HepG2 (cell line): Measurements from ENCODE around the gene CLIP2. TPM values are rescaled to one million over a fixed set of nuclear protein-coding genes. Genes with fewer than 3 reads are reported as not detected.

Experiments
- CCDC6 ChIP-seq: sonication (generic); formaldehyde crosslinking; IDR thresholded peaks from 2 replicates; pipeline ENCODE4 v1.8.1; 2022; ENCODE audit warnings: mild to moderate bottlenecking, missing genetic modification reagents, moderate library complexity
- EED ChIP-seq: sonication (generic); formaldehyde crosslinking; IDR thresholded peaks from 2 replicates; pipeline ENCODE4 v1.5.0; 2020; ENCODE audit warnings: mild to moderate bottlenecking, missing genetic modification reagents
- HMGXB3 ChIP-seq: sonication (generic); formaldehyde crosslinking; IDR thresholded peaks from 2 replicates; pipeline ENCODE4 v1.4.0; 2020; ENCODE audit warnings: missing genetic modification reagents, borderline replicate concordance
- KDM5B ChIP-seq: sonication (generic); formaldehyde crosslinking; IDR thresholded peaks from 2 replicates; pipeline ENCODE4 v1.4.0; 2020; ENCODE audit warnings: missing genetic modification reagents, mild to moderate bottlenecking, borderline replicate concordance
- NBN ChIP-seq: fragments of 450-650 bp; conservative IDR thresholded peaks from 2 replicates; pipeline ENCODE4 v1.6.1; 2017
- NCOA2 ChIP-seq: sonication (generic); formaldehyde crosslinking; IDR thresholded peaks from 2 replicates; pipeline ENCODE4 v1.8.0; 2022; ENCODE audit warnings: inconsistent platforms
- NR2F6 ChIP-seq, 2 experiments: IDR thresholded peaks; 2 replicates each; pipeline ENCODE4 v1.6.1; 2016; ENCODE audit warnings: antibody characterized with exemption in 1 of 2, mild to moderate bottlenecking in 1 of 2
- PREB ChIP-seq: sonication (generic); formaldehyde crosslinking; IDR thresholded peaks from 2 replicates; pipeline ENCODE4 v1.4.0; 2020; ENCODE audit warnings: missing genetic modification reagents
- RBM22 ChIP-seq: fragments of 200-400 bp; formaldehyde crosslinking; optimal IDR thresholded peaks from 2 replicates; pipeline ENCODE3; 2017; ENCODE audit warnings: mild to moderate bottlenecking, low read length, moderate library complexity
- REL ChIP-seq: sonication (generic); formaldehyde crosslinking; conservative IDR thresholded peaks from 2 replicates; pipeline ENCODE4 v1.8.0; 2022; ENCODE audit warnings: mild to moderate bottlenecking, missing genetic modification reagents, moderate library complexity
- RXRB ChIP-seq: IDR thresholded peaks from 2 replicates; pipeline ENCODE4 v1.6.1; 2016; ENCODE audit warnings: borderline replicate concordance, missing genetic modification reagents, missing compliant biosample characterization
- SRSF4 ChIP-seq: fragments of 200-400 bp; formaldehyde crosslinking; IDR thresholded peaks from one replicate; pipeline ENCODE4 v1.6.1; 2018; ENCODE audit warnings: mild to moderate bottlenecking, low read depth, low read length, moderate library complexity; ENCODE audit not compliant: poor library complexity, severe bottlenecking
- TGIF2 ChIP-seq: IDR thresholded peaks from 2 replicates; pipeline ENCODE4 v1.6.1; 2016; ENCODE audit warnings: control low read depth, missing compliant biosample characterization
- THAP11 ChIP-seq: IDR thresholded peaks from 2 replicates; pipeline ENCODE4 v1.6.1; 2016; ENCODE audit warnings: missing biosample characterization, missing genetic modification reagents
- THAP9 ChIP-seq: sonication (generic); formaldehyde crosslinking; IDR thresholded peaks from 2 replicates; pipeline ENCODE4; 2020; ENCODE audit warnings: missing genetic modification reagents, mild to moderate bottlenecking, borderline replicate concordance
- ZFP82 ChIP-seq: sonication (generic); formaldehyde crosslinking; IDR thresholded peaks from 2 replicates; pipeline ENCODE4 v1.5.1; 2020; ENCODE audit warnings: mild to moderate bottlenecking, missing genetic modification reagents, borderline replicate concordance
- ZNF224 ChIP-seq: sonication (generic); formaldehyde crosslinking; IDR thresholded peaks from 2 replicates; pipeline ENCODE4 v1.5.0; 2020; ENCODE audit warnings: mild to moderate bottlenecking, missing genetic modification reagents
- ZNF260 ChIP-seq: sonication (generic); formaldehyde crosslinking; IDR thresholded peaks from 2 replicates; pipeline ENCODE4 v1.4.0; 2020; ENCODE audit warnings: missing genetic modification reagents, low read depth, mild to moderate bottlenecking, borderline replicate concordance
- ZNF414 ChIP-seq: sonication (generic); formaldehyde crosslinking; IDR thresholded peaks from 2 replicates; pipeline ENCODE4 v1.5.0; 2020; ENCODE audit warnings: missing genetic modification reagents
- ZNF644 ChIP-seq: IDR thresholded peaks from 2 replicates; pipeline ENCODE4 v1.6.1; 2016; ENCODE audit warnings: low read depth
- ZNF713 ChIP-seq: sonication (generic); formaldehyde crosslinking; IDR thresholded peaks from 2 replicates; pipeline ENCODE4 v1.4.0; 2020; ENCODE audit warnings: mild to moderate bottlenecking, missing genetic modification reagents
- ZNF891 ChIP-seq: sonication (generic); formaldehyde crosslinking; IDR thresholded peaks from 2 replicates; pipeline ENCODE4 v1.5.0; 2020; ENCODE audit warnings: mild to moderate bottlenecking, missing genetic modification reagents
- polyA plus RNA-seq, 8 experiments: library from polyadenylated mRNA; depleted of rRNA in 3 of 8; stranded (reverse) in 7 of 8; unstranded in 1 of 8; fragments of >200 nt; fragmentation: Illumina TruSeq in 4 of 8; extraction: Trizol in 4 of 8; gene quantifications; 2 replicates each; pipeline versions ENCODE4 v1.2.1 to v1.2.3, GENCODE V29; 2011 to 2016; ENCODE audit warnings: low read depth in 4 of 8, missing spikeins in 1 of 8, mixed read lengths in 1 of 8; ENCODE audit not compliant: insufficient read depth in 1 of 8
- total RNA-seq, 5 experiments: library from RNA; depleted of rRNA; stranded (reverse); fragments of >200 nt; fragmentation: Illumina TruSeq; extraction: Trizol; gene quantifications; 2 replicates each; pipeline ENCODE4 v1.2.3, GENCODE V29; 2016; ENCODE audit warnings: low read depth in 1 of 5

The CLIP2 gene
- total and polyA plus RNA-seq, 2 of the 13 experiments (the other 11 are each of a cell fraction or from before 2014, with no cell fraction given), result 6.5 to 17.4 TPM

GRCh38 chr7:74453322-74454011 lies 164.3 kb downstream of the CLIP2 start, which contains the start of gene GTF2IRD1 (continued):
- TF ChIP-seq RBM22 (no peak), KDM5B (CRISPR knock-in tag) (no peak), ZNF713 (CRISPR knock-in tag) (no peak), NR2F6 (IDR thresholded peaks at IDR 0.05) (peak; percentile 68), NR2F6 (CRISPR knock-in tag; IDR thresholded peaks at IDR 0.05) (peak; percentile 70; the same call in 1 of the 2 replicates), ZFP82 (CRISPR knock-in tag) (no peak), RXRB (CRISPR knock-in tag) (peak; percentile 17; the same call in 1 of the 2 replicates), NCOA2 (CRISPR knock-in tag) (no peak), NBN (no peak), ZNF260 (no peak), SRSF4 (no peak), CCDC6 (CRISPR knock-in tag) (no peak), HMGXB3 (CRISPR knock-in tag) (peak; percentile 99), EED (CRISPR knock-in tag) (no peak), PREB (no peak), THAP11 (CRISPR knock-in tag) (0 out of 2 replicates have a peak, but pooled peaks have one; percentile 32), TGIF2 (CRISPR knock-in tag) (no peak), ZNF224 (CRISPR knock-in tag) (no peak), ZNF414 (CRISPR knock-in tag) (no peak), REL (CRISPR knock-in tag) (no peak), ZNF891 (no peak), ZNF644 (no peak), THAP9 (CRISPR knock-in tag) (no peak)
